GOT3 (cell line): ENCODE results near the gene PDZD8.

Source experiments
- DNase-seq: peaks from one replicate; lab custom pipeline; 2025; ENCODE audit warnings: mixed read lengths; lab: John Stamatoyannopoulos, UW

The PDZD8 gene

DNA sequence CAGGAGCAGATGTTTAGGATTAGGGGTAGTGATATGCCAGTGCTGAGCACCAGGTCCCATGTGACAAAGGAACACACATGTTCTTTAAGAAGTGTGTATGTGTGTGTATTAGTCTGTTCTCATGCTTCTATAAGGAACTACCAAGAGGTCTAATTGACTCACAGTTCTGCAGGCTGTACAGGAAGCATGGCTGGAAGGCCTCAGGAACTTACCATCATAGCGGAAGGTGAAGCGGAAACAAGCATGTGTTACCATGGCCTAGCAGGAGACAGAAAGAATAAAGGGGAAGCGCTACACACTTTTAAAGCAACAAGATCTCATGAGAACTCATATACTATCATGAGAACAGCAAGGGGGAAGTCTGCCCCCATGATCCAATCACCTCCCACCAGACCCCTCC is 22.8 kb upstream of the PDZD8 start:
- no peak for DNase-seq

DNA sequence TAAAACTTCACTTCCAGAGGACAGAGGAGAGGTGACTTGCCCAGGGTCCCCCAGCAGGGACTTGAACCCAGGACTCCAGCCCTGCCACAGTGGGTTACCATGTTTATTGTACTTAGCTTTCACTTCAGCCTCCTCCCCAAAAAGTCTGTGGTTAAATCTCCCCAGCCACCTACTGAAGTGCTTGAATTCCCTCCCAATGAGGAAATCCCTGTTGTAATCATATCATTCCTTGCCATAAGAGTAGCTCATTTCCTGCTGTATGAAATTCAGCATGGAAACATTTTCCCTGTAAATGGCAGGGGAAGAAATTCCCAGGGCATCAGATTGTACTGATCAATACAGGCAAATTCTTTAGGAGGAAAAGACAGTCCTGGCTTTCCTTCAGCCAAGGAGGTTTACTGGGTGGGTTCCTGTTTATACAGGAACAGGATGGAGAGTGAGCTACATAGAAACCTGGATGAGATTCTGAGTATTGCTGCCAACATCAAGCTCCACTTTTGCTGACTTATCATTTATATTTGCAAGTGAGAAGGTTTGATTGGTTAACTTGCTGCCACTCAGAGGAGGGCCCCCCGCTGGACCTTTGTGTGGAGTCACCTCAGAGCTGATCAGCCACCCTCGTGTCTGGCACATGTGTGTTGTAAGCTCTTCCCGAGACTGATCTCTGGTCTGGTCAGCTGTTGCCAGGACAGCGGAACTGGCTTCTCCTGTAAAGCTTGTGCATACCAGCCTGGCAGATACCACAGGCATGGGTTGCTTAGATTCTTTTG is 16.4 kb upstream of the PDZD8 start:
- no peak for DNase-seq

DNA sequence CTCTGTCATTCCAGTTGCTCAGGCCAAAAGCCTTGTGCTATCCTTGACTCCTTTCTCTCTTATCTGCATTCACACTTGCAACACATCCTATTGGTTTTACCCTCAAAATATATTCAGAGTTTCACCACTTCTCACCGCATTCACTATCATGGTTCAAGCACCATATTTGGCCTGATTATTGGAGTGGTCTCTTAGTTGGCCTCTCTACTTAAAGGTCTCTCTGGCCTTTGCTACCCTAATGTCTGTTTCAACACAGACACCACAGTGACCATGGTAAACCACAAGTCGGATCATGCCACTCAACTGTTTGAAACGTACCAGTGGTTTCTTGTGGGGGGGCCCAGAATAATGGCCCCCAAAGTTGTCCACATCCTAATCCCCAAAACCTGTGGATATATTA is 15.2 kb upstream of the PDZD8 start:
- DNase-seq: no peak

DNA sequence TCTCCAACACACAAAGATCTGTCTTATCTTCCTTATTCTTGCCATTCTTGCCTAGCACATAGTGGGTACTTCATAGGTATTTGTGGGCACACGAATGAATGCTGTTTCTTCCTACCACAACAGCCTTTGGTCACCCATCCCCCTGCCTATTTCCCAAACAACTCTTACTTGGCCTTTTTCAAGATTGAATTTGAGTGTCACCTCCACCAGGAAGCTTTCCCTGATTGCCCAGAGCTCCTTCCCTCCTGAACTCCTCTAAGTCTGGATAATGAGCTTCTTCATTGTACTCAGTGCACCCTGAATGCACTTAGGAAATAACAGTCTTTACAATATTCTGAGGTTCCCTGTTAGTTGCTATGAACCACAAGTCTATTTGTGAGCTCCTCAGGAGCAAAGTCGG is 11.6 kb upstream of the PDZD8 start:
- DNase-seq: no peak

GRCh38 chr10:117382861-117383260 is 7.6 kb upstream of the PDZD8 start:
- no peak for DNase-seq

DNA sequence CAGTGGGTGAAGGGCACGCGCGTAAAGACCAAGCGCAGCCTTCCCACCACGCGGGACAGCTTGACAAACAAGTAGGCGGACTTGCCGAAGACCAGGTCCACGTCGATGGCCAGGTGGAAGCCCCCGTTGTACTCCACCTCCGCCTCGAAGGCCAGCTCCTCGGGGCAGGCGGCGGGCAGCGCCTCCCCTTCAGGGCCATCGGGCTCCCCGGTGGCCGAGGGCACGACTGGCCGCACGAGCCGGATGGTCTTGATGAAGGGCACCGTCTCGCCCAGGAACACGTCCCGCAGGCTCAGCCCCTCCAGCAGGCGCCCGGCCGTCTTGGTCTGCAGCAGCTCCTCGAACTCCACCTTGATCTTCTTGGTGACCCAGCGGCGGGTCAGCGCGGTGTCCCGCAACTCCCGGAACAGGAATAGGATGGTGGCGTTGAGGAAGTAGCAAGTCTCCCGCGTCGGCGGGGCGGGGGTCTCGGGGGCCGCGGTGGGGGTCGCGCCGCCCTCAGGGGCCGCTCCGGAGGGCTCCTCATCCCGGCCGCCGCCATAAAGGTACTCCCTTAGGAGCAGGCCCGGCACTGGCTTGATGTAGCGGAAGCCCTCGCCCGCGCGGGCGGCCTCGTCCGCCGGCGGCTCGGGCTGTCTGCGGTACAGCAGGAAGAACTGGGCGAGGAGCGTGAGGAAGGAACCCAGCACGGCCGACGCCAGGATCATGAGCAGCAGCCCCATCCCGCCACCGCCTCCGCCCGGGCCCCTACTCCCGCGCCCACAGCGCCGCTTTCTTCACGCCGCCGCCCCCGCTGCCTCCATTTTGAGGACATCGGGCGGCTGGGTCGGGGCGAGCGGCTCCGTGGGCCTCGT is 507 bp downstream of the PDZD8 start:
- no peak for DNase-seq

DNA sequence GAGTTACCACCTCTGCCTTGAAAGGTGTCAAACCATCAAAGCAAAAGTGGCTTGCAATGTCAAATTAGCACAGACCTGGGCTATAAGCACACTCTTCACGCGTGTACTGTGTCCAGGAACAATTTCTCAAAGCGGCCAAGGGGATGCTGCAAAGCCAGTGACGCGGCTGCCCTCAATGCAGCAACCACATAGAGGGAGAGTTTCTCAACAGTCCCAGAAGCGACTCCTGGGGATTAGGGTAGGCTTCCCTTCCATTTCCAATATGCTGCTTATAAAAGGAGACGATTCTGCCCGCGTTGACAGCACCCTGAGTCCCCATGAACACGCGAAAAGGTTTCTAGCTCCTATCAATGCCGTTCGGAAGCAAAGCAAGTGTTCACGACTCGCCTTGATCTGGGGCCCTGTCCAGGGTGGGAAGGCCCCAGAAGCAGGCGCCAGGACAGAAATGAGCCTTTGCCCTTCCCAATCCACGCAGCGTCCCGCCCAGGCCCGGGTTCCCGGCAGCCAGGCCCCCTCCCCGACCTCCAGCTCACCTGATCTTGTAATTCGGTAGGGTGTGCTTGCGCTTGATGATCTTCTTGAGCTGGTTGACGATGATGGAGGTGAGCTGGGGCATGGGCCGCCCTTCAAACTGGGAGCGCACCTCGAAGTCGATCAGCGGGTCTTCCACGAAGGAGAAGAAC is 1.3 kb downstream of the PDZD8 start:
- DNase-seq: no peak

GRCh38 chr10:117370205-117370604 is 5.0 kb downstream of the PDZD8 start:
- DNase-seq: no peak

DNA sequence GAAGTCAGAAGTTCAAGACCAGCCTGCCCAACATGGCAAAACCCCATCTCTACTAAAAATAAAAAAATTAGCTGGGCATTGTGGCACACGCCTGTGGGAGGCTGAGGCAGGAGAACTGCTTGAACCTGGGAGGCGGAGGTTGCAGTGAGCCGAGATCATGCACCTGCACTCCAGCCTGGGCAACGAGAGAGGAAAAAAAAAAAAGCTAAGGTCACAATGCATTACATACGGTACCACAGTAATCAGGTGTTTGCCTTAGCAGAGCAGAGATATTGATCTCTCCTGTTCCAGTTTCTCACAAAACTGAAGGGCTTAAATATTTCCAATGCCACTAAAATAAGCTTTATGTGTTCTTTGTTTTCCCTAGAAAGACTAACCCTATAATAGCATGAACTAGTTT is 7.5 kb downstream of the PDZD8 start:
- DNase-seq: no peak

DNA sequence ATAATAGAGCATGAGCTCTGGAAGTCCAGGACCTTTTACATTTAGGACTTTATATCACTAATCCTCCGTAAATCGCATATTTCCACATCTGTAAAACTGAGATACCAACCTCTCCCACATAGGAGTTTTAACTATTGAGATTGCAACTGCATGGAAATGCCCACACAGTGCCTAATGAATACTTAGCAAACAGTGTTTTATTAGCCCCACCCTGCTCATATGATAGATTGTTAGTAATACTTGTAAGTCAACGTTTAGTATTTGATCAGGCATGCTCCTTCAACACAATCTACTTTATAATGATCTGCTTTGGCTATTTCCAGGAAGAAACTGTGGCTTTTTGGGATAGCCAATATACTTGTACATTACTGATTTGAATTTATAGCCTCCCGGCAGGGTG is 8.5 kb downstream of the PDZD8 start:
- no peak for DNase-seq

- DNase-seq: no peak
These were observed 9.6 kb downstream of the PDZD8 start for GRCh38 chr10:117365612-117366011.

DNA sequence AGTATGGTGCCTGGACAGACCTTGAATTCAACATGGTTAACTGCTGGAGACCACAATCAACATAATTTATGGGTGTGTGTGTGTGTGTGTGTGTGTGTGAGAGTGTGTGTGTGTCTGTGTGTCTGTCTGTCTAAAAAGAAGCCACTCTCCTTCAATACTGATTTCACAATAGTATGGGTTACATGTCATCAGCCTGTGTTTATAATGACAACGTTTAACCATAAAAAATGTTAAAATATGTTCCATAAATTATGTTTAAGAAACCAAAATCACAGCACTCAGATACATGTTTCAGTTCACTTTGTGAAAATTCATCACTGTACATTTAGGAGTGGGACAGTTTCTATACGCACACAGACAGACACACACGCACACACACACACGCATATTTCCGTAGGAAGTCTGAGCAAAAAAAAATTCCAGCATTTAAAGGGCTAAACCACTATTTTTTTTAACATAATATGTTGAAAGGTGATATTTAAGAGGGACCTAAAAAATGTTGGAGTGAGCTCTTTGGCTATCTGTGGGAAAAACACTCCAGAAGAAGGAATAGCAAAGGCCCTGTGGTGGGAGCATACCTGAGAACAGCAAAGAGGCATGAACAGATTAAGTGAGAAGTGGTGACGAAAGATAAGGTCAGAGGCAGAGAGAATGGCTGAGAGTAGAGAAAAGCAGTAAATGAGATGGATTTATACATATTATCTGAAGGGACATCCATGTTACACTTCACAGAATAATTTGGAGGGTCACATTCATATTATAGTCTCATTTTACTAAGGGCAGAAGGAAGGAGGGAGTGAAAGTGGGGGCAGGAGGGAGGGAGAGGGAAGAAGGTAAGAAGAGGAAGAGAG is 10.9 kb downstream of the PDZD8 start:
- no peak for DNase-seq

DNA sequence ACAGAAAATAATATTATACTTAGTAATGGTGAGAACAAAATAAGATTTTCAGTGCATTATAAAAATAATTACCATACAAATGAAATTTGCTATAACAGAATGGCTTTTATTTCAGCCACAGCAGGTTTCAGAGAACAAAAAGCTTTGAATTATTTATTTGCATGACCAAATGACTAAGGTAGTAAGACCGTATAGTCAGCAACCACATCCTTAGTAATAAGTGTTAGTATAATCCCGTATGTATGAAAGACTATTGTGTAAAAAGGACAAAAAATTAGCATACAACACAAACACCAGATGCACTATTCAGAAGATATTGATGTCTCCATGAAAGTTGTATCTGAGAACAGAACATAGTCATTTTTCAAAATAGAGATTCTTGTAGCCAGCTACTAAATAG is 12.2 kb downstream of the PDZD8 start:
- no peak for DNase-seq

- no peak for DNase-seq
These were observed 12.9 kb downstream of the PDZD8 start for GRCh38 chr10:117362313-117362712.

DNA sequence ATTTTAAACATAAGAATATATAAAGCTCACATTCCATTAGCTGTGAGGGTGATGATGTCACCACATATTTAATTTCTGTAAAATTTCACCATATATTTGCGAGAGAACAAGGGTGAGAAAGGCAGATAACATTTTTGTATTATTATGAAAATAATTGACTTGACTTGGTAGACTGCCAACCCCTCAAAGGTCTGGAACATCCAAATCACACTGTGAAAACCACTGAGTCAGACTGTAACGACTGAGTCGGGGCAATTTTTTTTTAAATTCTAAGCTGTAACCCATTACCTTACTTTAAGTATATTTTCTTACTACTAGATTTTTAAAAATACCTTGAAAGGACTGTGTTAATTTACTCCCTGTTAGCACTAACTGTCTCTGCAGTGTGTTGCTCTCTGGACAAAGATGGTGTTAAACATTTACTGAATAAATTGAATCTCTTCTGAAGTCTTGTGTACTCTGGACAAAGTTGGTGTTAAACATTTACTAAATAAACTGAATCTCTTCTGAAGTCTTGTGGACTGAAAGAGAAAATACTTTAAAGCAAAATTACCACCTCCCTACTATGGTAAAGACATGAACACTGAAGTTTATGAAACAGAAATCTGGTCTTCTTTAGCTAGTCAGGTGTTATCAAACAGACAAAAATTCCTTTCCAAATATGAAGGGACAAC is 14.1 kb downstream of the PDZD8 start:
- no peak for DNase-seq

GRCh38 chr10:117360016-117360415 is 15.2 kb downstream of the PDZD8 start:
- no peak for DNase-seq

DNA sequence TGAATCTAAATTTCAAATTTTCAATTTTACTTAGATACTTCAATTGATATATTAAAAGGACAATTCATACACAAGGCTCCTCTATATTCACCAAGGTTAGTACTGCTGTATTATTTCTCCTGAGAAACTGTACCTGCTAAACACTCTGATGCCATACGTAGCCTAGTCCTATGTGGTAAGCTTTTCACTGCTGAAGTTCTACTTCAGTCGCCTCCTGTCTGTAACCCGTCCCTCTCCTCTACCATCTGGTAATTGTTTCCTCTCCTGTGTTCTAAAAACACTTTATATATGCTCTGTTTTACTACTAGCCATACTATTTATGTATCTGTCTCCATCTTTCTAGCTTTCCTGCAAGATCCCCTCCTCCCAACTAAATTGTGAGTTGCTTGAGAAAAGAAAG is 20.2 kb downstream of the PDZD8 start:
- DNase-seq: no peak

- DNase-seq: no peak
These were observed 21.6 kb downstream of the PDZD8 start for GRCh38 chr10:117353684-117354083.

DNA sequence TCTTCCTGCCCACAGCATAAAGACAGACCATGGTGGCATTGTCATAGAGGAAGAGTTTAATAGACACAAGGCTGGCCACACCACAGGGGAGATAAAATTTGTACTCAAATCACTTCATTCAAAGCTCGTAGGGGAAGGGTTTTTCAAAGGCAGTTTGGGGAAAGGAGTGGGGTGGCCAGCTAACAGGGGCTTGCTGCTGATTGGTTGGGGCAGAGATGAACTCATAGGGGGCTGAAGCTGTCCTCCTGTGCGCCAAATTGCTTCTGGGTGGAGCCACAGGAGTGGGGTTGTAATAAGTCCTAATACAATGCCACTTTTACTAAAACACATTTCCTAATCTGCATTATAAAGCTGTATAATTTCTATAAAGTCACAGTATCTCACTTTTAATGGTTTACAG is 22.5 kb downstream of the PDZD8 start:
- no peak for DNase-seq

- DNase-seq: no peak
These were observed 23.2 kb downstream of the PDZD8 start for GRCh38 chr10:117351996-117352395.

- DNase-seq: no peak
These were observed 23.7 kb downstream of the PDZD8 start for GRCh38 chr10:117351558-117351957.
